PC-3 (cell line): Measurements from ENCODE around the gene MMP21. TPM values are rescaled to one million over a fixed set of nuclear protein-coding genes. Genes with fewer than 3 reads are reported as not detected.

Source experiments
- ATAC-seq: fragments of 200-7000 bp; cut with Tn5 transposase; 2 replicates; pipeline ENCODE4 v1.9.1; 2020; ENCODE audit warnings: mild to moderate bottlenecking, moderate library complexity
- BruUV-seq: library from RNA; stranded (reverse); fragments of 400-500 nt; replicated peaks from 2 replicates; lab custom pipeline; 2021; lab: Mats Ljungman, UMichigan
- CTCF ChIA-PET: fragments of 300-600 bp; sonication (Branson Sonifier 250); formaldehyde crosslinking; loops from one replicate; lab custom pipeline; 2022; ENCODE audit warnings: antibody characterized with exemption; lab: Charles Lee
- POLR2A ChIA-PET: fragments of 300-600 bp; sonication (Branson Sonifier 250); formaldehyde crosslinking; loops from one replicate; lab custom pipeline; 2022; ENCODE audit warnings: antibody characterized with exemption; ENCODE audit not compliant: unreplicated experiment; lab: Charles Lee
- DNase-seq: peaks from one replicate; pipeline ENCODE4 v3.0.0-alpha.2; 2015
- H2AFZ ChIP-seq: fragments of 300-600 bp; sonication (generic); 2 replicates; pipeline ENCODE4 v1.6.0; 2016; ENCODE audit warnings: antibody characterized with exemption, low read length
- H3F3A ChIP-seq: fragments of 300-600 bp; sonication (generic); one replicate; pipeline ENCODE4 v1.6.0; 2017; ENCODE audit warnings: antibody characterized with exemption, low read length, control low read depth, mild to moderate bottlenecking; ENCODE audit not compliant: unreplicated experiment
- H3K27ac ChIP-seq: fragments of 300-600 bp; sonication (generic); 2 replicates; pipeline ENCODE4 v1.5.1; 2016; ENCODE audit warnings: mild to moderate bottlenecking, low read length
- H3K27me3 ChIP-seq: fragments of 300-600 bp; sonication (generic); 2 replicates; pipeline ENCODE4 v1.6.1; 2016; ENCODE audit warnings: low read length, mixed read lengths
- H3K36me3 ChIP-seq: fragments of 300-600 bp; sonication (generic); 2 replicates; pipeline ENCODE4 v1.6.1; 2016; ENCODE audit warnings: low read depth, mixed run types, low read length, mixed read lengths
- H3K4me1 ChIP-seq: fragments of 300-600 bp; sonication (generic); 2 replicates; pipeline ENCODE4 v1.5.1; 2016; ENCODE audit warnings: low read length; ENCODE audit not compliant: insufficient read depth
- H3K4me2 ChIP-seq: fragments of 300-600 bp; sonication (generic); 2 replicates; pipeline ENCODE4 v1.6.0; 2016; ENCODE audit warnings: low read length
- H3K4me3 ChIP-seq: fragments of 300-600 bp; sonication (generic); 2 replicates; pipeline ENCODE4 v1.5.1; 2016; ENCODE audit warnings: mild to moderate bottlenecking, low read length, mixed read lengths
- H3K79me2 ChIP-seq: fragments of 300-600 bp; sonication (generic); 2 replicates; pipeline ENCODE4 v1.6.1; 2017; ENCODE audit warnings: low read length, mixed read lengths
- H3K9ac ChIP-seq: fragments of 300-600 bp; sonication (generic); 2 replicates; pipeline ENCODE4 v1.6.0; 2016; ENCODE audit warnings: mild to moderate bottlenecking, low read length
- H3K9me2 ChIP-seq: fragments of 300-600 bp; sonication (generic); replicated peaks from 2 replicates; pipeline ENCODE4 v1.6.1; 2016; ENCODE audit warnings: mixed run types, low read length, mixed read lengths
- H3K9me3 ChIP-seq: fragments of 300-600 bp; sonication (generic); 2 replicates; pipeline ENCODE4 v1.6.1; 2016; ENCODE audit warnings: low read length, mixed read lengths
- H4K20me1 ChIP-seq: fragments of 300-600 bp; sonication (generic); 2 replicates; pipeline ENCODE4 v1.6.1; 2016; ENCODE audit warnings: low read length, mixed read lengths
- CTCF ChIP-seq: fragments of 300-600 bp; sonication (generic); conservative IDR thresholded peaks from 2 replicates; pipeline ENCODE4 v1.5.1; 2017; ENCODE audit warnings: antibody characterized with exemption, low read depth, mild to moderate bottlenecking, low read length
- EZH2 ChIP-seq: fragments of 300-600 bp; sonication (generic); IDR thresholded peaks from one replicate; pipeline ENCODE4 v1.6.1; 2017; ENCODE audit warnings: antibody characterized with exemption, mild to moderate bottlenecking, low read length; ENCODE audit not compliant: unreplicated experiment
- EZH2phosphoT487 ChIP-seq: fragments of 300-600 bp; sonication (generic); IDR thresholded peaks from 2 replicates; pipeline ENCODE4 v1.6.1; 2018; ENCODE audit warnings: mild to moderate bottlenecking, antibody characterized with exemption, low read length, borderline replicate concordance
- intact Hi-C: fragments of 100-400 bp; cut with micrococcal nuclease; formaldehyde crosslinking; loops from 2 replicates; pipeline ENCODE4 v1.9.0; 2023
- total RNA-seq: library from RNA; depleted of rRNA; stranded (reverse); fragments of >200 nt; gene quantifications from 2 replicates; pipeline ENCODE4 v1.2.3, GENCODE V29; 2014

Gene MMP21
- total RNA-seq, 1 experiment from 2014 or later = not detected

GRCh38 chr10:125823663-125824251, 48.1 kb upstream of the MMP21 start:
- peak overlapping the region; percentile 100 for H3K4me3 ChIP-seq
- H3K9ac ChIP-seq = peak overlapping the region; percentile 100
- H3K27me3 ChIP-seq = no peaks in the 10 kb centered on the region
- intact Hi-C loops = loop anchor here (10.0 kb wide), 1 partner anchor 99 kb away; no protein-coding TSS in a partner anchor
- TF ChIP-seq EZH2phosphoT487 (no peak), CTCF (no peak), EZH2 (no peak)
- peak overlapping the region; percentile 87 for H2AFZ ChIP-seq
- ATAC-seq = no peak; the same call in 1 of the 2 replicates
- CTCF ChIA-PET = no interaction called here
- no peaks in the 10 kb centered on the region for H3F3A ChIP-seq
- H4K20me1 ChIP-seq = peaks cover 30% of the 10 kb centered on the region
- TSS peak; percentile 77 for BruUV-seq
- H3K9me3 ChIP-seq = no peaks in the 10 kb centered on the region
- H3K9me2 ChIP-seq = no peaks in the 10 kb centered on the region
- DNase-seq = no peak
- peak overlapping the region; percentile 95 for H3K4me2 ChIP-seq
- peaks cover 78% of the 10 kb centered on the region for H3K79me2 ChIP-seq
- H3K4me1 ChIP-seq = peaks cover 23% of the 10 kb centered on the region
- H3K27ac ChIP-seq = peak overlapping the region; percentile 79
- peaks cover 34% of the 10 kb centered on the region; the same call in 1 of the 2 replicates for H3K36me3 ChIP-seq
- POLR2A ChIA-PET = interaction anchor here (0.7 kb wide), 1 partner anchor 32 kb away, joined by 3 read pairs; no protein-coding TSS in a partner anchor

GRCh38 chr10:125822878-125823662, 47.4 kb upstream of the MMP21 start, which contains the start of the genes BCCIP and UROS:
BCCIP (plus strand) TSS chr10:125823546; CDS start chr10:125823558, 12 bp downstream.
UROS (minus strand) TSS chr10:125823258; CDS start chr10:125816499, 6,759 bp downstream.
- Histone ChIP-seq H3K4me2 (peak within 1 kb of the TSS; percentile 95), H3K4me3 (peak within 1 kb of the TSS; percentile 100), H3K4me1 (peaks cover 23% of the 10 kb centered on the region), H3F3A (no peaks in the 10 kb centered on the region), H3K79me2 (peaks cover 71% of the 10 kb centered on the region), H3K9ac (peak within 1 kb of the TSS; percentile 100), H3K27ac (peak within 1 kb of the TSS; percentile 79), H3K9me3 (no peaks in the 10 kb centered on the region), H3K9me2 (no peaks in the 10 kb centered on the region), H4K20me1 (peaks cover 24% of the 10 kb centered on the region), H3K36me3 (peaks cover 28% of the 10 kb centered on the region; the same call in 1 of the 2 replicates), H2AFZ (peak within 1 kb of the TSS; percentile 87), H3K27me3 (no peaks in the 10 kb centered on the region)
- CTCF ChIA-PET = no interaction called here
- DNase-seq (peak; percentile 75), ATAC-seq (peak; percentile 65)
- intact Hi-C loops = loop anchor here (10.0 kb wide), 1 partner anchor 98 kb away; no protein-coding TSS in a partner anchor
- BruUV-seq = no TSS peak
- TF ChIP-seq CTCF = no peak
- no peak for TF ChIP-seq EZH2
- TF ChIP-seq EZH2phosphoT487 = no peak
- POLR2A ChIA-PET = interaction anchor here (0.7 kb wide), 1 partner anchor 31 kb away, joined by 3 read pairs; no protein-coding TSS in a partner anchor
